ENCODE measurements around the gene OR2M5. TPM values are rescaled to one million over a fixed set of nuclear protein-coding genes. Genes with fewer than 3 reads are reported as not detected.

The OR2M5 gene
- not detected for total RNA-seq

- TF ChIP-seq POLR2AphosphoS5 (IDR thresholded peaks at IDR 0.05): no peak
- no peak for TF ChIP-seq POLR2A (IDR thresholded peaks at IDR 0.05)
- no peak for TF ChIP-seq CTCF (IDR thresholded peaks at IDR 0.05)
- Histone ChIP-seq H3K27ac (no peak within 1 kb of the TSS), H3K36me3 (no peaks in the 10 kb centered on the region), H3K4me1 (replicated peaks) (no peaks in the 10 kb centered on the region), H3K27me3 (replicated peaks; ENCODE audit: insufficient read depth) (no peaks in the 10 kb centered on the region), H3K9me3 (no peaks in the 10 kb centered on the region), H3K4me3 (no peak within 1 kb of the TSS)
- WGBS: 93% methylated on average over 3 of the region's 3 CpGs
- no peak for DNase-seq (ENCODE audit: low spot score)
- intact Hi-C loops (cut with DNase I): no loop called here
These were observed at the start of gene OR2M5 for GRCh38 chr1:248144513-248145198. Gene OR2M5 (plus strand): TSS chr1:248145148. CDS start chr1:248145148, 0 bp downstream.

GRCh38 chr1:248098529-248098928 is 46.4 kb upstream of the OR2M5 start:
- no peak for TF ChIP-seq POLR2AphosphoS5 (IDR thresholded peaks at IDR 0.05)
- TF ChIP-seq CTCF (IDR thresholded peaks at IDR 0.05): no peak
- TF ChIP-seq POLR2A (IDR thresholded peaks at IDR 0.05): no peak
- intact Hi-C loops (cut with DNase I): no loop called here
- H3K36me3 ChIP-seq: no peaks in the 10 kb centered on the region
- no peak overlapping the region for H3K4me3 ChIP-seq
- H3K4me1 ChIP-seq (replicated peaks): no peaks in the 10 kb centered on the region
- no peak for DNase-seq (ENCODE audit: low spot score)
- H3K27me3 ChIP-seq (replicated peaks; ENCODE audit: insufficient read depth): no peaks in the 10 kb centered on the region
- no peaks in the 10 kb centered on the region for H3K9me3 ChIP-seq
- 77% methylated on average over 1 of the region's 1 CpG for WGBS
- H3K27ac ChIP-seq: no peak overlapping the region

GRCh38 chr1:248102847-248103246 is 42.1 kb upstream of the OR2M5 start:
- Histone ChIP-seq H3K4me1 (replicated peaks) (no peaks in the 10 kb centered on the region), H3K27ac (no peak overlapping the region), H3K36me3 (no peaks in the 10 kb centered on the region), H3K9me3 (no peaks in the 10 kb centered on the region), H3K27me3 (replicated peaks; ENCODE audit: insufficient read depth) (no peaks in the 10 kb centered on the region), H3K4me3 (no peak overlapping the region)
- DNase-seq (ENCODE audit: low spot score): no peak
- TF ChIP-seq POLR2AphosphoS5 (IDR thresholded peaks at IDR 0.05) (no peak), POLR2A (IDR thresholded peaks at IDR 0.05) (no peak), CTCF (IDR thresholded peaks at IDR 0.05) (no peak)
- intact Hi-C loops (cut with DNase I): no loop called here

- no peak overlapping the region for H3K4me3 ChIP-seq
- WGBS: 93% methylated on average over 5 of the region's 5 CpGs
- H3K27ac ChIP-seq: no peak overlapping the region
- no peaks in the 10 kb centered on the region for H3K36me3 ChIP-seq
- no peaks in the 10 kb centered on the region for H3K27me3 ChIP-seq (replicated peaks; ENCODE audit: insufficient read depth)
- H3K9me3 ChIP-seq: no peaks in the 10 kb centered on the region
- H3K4me1 ChIP-seq (replicated peaks): no peaks in the 10 kb centered on the region
- no peak for DNase-seq (ENCODE audit: low spot score)
- TF ChIP-seq CTCF (IDR thresholded peaks at IDR 0.05) (no peak), POLR2A (IDR thresholded peaks at IDR 0.05) (no peak), POLR2AphosphoS5 (IDR thresholded peaks at IDR 0.05) (no peak)
- intact Hi-C loops (cut with DNase I): no loop called here
These were observed 33.8 kb upstream of the OR2M5 start for GRCh38 chr1:248111157-248111556.

GRCh38 chr1:248114890-248115289 is 30.1 kb upstream of the OR2M5 start:
- Histone ChIP-seq H3K27me3 (replicated peaks; ENCODE audit: insufficient read depth) (no peaks in the 10 kb centered on the region), H3K27ac (no peak overlapping the region), H3K4me1 (replicated peaks) (no peaks in the 10 kb centered on the region), H3K36me3 (no peaks in the 10 kb centered on the region), H3K4me3 (no peak overlapping the region), H3K9me3 (no peaks in the 10 kb centered on the region)
- TF ChIP-seq CTCF (IDR thresholded peaks at IDR 0.05) (no peak), POLR2AphosphoS5 (IDR thresholded peaks at IDR 0.05) (no peak), POLR2A (IDR thresholded peaks at IDR 0.05) (no peak)
- 77% methylated on average over 7 of the region's 7 CpGs for WGBS
- no peak for DNase-seq (ENCODE audit: low spot score)
- intact Hi-C loops (cut with DNase I): no loop called here
